HG03378 (cell line): ENCODE results near the gene C2orf76.
A peak's percentile ranks its signal among the peaks of the same experiment; 100 is the strongest.

Experiments
- ATAC-seq: cut with Tn5 transposase; IDR thresholded peaks from one replicate; pipeline ENCODE4 v1.9.1; 2021; ENCODE audit warnings: mild to moderate bottlenecking, moderate library complexity; ENCODE audit not compliant: unreplicated experiment

The C2orf76 gene

GRCh38 chr2:119266091-119266589 is 100.5 kb downstream of the C2orf76 start:
- no peak for ATAC-seq

- ATAC-seq: no peak
Observed at GRCh38 chr2:119265693-119266066, 101.0 kb downstream of the C2orf76 start.

GRCh38 chr2:119264781-119265692 is 101.6 kb downstream of the C2orf76 start:
- ATAC-seq: peak; percentile 96

- no peak for ATAC-seq
Observed at GRCh38 chr2:119263656-119264055, 103.0 kb downstream of the C2orf76 start.

- no peak for ATAC-seq
Observed at GRCh38 chr2:119263025-119263424, 103.6 kb downstream of the C2orf76 start.

DNA sequence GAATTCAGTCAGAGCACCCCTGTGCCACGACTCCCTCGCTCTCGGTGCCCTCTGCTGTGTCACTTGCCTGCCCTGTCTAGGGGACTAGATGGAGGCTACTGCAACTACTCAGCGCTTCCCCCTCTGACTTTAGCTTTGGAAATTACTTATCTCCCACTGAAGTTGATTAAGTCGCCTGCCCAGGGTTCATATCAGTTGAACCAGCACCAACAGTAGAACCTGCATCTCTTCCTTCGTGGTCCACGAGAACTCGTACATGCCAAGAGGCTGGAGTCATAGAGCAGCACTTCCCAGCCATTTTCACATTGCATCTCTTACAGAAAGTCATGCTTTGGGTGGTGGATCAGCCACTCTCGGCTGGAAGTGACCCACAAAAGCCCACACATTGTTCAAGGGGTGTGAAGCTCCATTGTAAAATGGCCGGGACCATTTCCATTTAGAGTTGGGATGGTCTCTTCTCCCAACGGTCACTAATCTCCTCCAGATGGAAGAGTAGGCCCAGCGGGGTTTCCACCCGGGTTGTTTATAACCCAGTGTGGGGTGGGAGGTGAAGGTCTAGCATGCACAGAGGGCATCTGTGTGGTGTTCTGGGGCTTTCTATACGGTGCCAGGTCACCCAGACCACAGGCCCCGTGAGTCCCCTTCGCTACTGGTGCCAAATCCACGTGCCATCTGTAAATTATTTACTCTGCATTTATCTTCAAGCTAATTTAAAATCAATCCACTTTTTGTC is 105.0 kb downstream of the C2orf76 start:
- no peak for ATAC-seq

- no peak for ATAC-seq
Observed at GRCh38 chr2:119260646-119261492, 105.8 kb downstream of the C2orf76 start.

DNA sequence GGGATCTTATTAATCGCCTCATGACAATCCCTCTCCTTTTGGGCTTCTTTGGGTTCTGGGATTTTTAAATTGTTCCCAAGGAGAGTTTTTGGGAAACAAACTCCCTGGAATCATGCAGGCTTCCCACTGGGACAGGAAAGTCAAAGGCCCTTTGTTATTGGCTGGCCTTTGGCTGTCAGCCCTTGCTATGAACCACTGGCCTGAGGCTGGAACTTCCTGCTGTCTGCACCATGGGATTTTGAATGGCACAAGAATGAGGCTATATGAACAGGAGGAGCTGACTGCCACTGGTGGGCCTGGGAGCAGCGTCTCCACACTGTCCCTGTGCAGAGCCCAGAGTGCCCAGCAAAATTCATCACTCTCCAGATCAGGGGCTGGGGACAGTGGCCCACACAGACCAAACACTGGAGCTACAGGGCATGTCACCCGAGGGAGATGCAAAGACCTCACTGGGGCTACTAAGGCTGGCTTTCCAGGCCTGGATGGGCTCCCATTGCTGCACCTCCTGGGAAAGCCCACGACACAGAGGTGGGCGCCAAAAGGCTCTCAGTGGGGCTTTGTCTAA is 107.3 kb downstream of the C2orf76 start:
- ATAC-seq: no peak

DNA sequence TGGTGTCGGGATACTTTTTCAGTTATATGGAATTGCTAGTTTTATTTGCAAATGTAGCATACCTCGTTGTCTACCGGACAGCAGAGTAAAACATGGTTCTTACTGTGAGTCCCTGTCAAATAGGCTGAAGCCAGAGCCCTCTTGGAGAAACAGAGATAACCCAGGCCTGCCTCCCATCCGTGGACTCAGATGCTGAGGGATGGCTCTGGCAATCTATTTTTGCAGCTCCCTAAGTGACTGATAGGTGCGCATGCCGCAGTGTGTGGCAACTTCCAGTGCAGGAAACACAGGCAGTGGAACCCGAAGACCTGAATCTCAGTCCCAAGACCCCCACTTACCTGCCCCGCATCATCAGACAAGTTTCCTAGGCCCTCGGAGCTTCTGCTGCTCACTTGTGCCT is 109.4 kb downstream of the C2orf76 start:
- no peak for ATAC-seq

DNA sequence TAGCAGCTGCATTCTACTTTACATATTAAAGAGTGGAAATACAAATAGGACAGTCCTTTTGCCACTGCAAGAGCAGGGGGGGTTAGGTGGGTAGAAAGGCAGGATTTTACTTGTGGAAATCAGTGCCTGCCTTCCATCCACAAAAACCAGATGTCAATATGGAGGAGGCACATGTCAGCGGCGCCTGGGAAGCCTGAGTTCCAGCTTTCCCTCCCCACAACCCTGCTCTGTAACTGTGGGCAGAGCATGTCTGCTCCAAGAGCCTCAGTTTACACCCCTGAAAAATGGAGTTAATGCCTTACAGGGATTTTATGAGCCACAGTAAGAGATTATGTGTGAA is 110.1 kb downstream of the C2orf76 start:
- no peak for ATAC-seq

- ATAC-seq: no peak
Observed at GRCh38 chr2:119255760-119256581, 110.7 kb downstream of the C2orf76 start.

GRCh38 chr2:119254601-119255080 is 112.0 kb downstream of the C2orf76 start:
- no peak for ATAC-seq

DNA sequence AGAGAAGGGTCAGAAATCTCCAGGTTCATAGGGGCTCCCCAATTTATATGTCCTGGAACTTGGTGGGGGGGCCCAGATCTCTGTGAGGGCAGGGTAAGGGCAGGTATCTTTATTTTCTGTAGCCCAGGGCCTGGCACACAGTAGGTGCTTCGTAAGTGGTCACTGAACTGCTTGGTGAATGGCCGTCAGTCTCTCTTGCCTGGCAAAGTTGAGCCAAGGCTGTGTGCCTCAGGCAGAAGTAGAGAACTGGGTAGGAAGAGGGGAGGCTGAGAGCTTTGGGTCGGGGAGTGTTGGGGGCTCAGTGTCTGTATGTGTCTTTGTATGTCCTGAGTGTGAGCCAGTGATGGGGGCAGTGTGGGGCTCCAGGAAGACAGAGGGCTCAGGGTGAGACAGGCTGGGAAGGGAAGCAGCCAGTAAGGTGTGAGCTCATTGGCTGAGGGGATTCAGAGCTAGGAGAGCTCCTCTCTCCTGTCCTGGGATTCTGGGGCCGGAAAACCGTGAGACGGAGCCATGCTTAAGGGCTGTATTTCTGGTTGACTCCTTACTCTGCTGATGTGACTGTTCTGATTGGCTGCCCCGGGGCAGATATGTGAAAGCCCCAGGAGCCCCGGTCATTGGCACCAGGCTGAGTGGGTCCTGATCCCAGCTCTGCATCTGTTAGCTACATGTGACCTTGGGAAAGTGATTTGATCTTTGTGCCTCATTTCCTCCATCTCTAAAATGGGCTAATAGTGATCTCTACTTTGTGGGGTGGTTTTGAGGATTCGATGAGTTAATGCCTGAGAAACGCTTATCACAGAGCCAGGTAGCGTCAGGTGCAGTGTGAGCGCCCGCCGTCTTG is 112.7 kb downstream of the C2orf76 start:
- no peak for ATAC-seq

GRCh38 chr2:119253114-119253702 is 113.4 kb downstream of the C2orf76 start:
- ATAC-seq: no peak
